ENCODE results near the gene PSMB11. TPM values are rescaled to one million over a fixed set of nuclear protein-coding genes. Genes with fewer than 3 reads are reported as not detected.

Gene PSMB11
- total RNA-seq, 1 donor from 2014 or later, result not detected

GRCh38 chr14:23070262-23071129, 28.5 kb downstream of the PSMB11 start:
- Histone ChIP-seq H3K4me3 (peak overlapping the region; percentile 92), H3K4me2 (peak overlapping the region; percentile 85), H3K79me2 (ENCODE audit: low read depth) (peaks cover 65% of the 10 kb centered on the region), H3K4me1 (peaks cover 53% of the 10 kb centered on the region), H3K36me3 (peaks cover 18% of the 10 kb centered on the region), H2AFZ (replicated peaks) (no peak overlapping the region), H3K27ac (peak overlapping the region; percentile 67), H3K9me3 (ENCODE audit: low read depth) (no peaks in the 10 kb centered on the region), H4K20me1 (ENCODE audit: low read depth) (peaks cover 61% of the 10 kb centered on the region), H3K27me3 (no peaks in the 10 kb centered on the region), H3F3A (ENCODE audit: low read depth) (peaks cover 73% of the 10 kb centered on the region), H3K9ac (peak overlapping the region; percentile 81)
- TF ChIP-seq EZH2phosphoT487 (IDR thresholded peaks at IDR 0.05) (no peak), CTCF (IDR thresholded peaks at IDR 0.05) (no peak), EZH2 (IDR thresholded peaks at IDR 0.05) (no peak)
- H3K4me3 Mint-ChIP-seq, result peak overlapping the region; percentile 89
- H3K9me3 Mint-ChIP-seq, result no peaks in the 10 kb centered on the region
- H3K27ac Mint-ChIP-seq, result peak overlapping the region; percentile 85
- H3K36me3 Mint-ChIP-seq, result peaks cover 26% of the 10 kb centered on the region
- peaks cover 47% of the 10 kb centered on the region for H3K4me1 Mint-ChIP-seq
- H3K27me3 Mint-ChIP-seq (ENCODE audit: insufficient read depth, low read depth), result peaks cover 10% of the 10 kb centered on the region
- no peak for DNase-seq (ENCODE audit: low spot score)

GRCh38 chr14:23071244-23071920, 29.4 kb downstream of the PSMB11 start:
- DNase-seq (ENCODE audit: low spot score), result peak; percentile 94
- Histone ChIP-seq H3K4me3 (peak overlapping the region; percentile 92), H3K36me3 (peaks cover 18% of the 10 kb centered on the region), H2AFZ (replicated peaks) (no peak overlapping the region), H3K27me3 (no peaks in the 10 kb centered on the region), H3K4me1 (peaks cover 48% of the 10 kb centered on the region), H3K9me3 (ENCODE audit: low read depth) (no peaks in the 10 kb centered on the region), H3K79me2 (ENCODE audit: low read depth) (peaks cover 65% of the 10 kb centered on the region), H3K4me2 (peak overlapping the region; percentile 85), H4K20me1 (ENCODE audit: low read depth) (peaks cover 52% of the 10 kb centered on the region), H3F3A (ENCODE audit: low read depth) (peaks cover 72% of the 10 kb centered on the region), H3K27ac (peak overlapping the region; percentile 67), H3K9ac (peak overlapping the region; percentile 81)
- H3K9me3 Mint-ChIP-seq, result no peaks in the 10 kb centered on the region
- H3K27me3 Mint-ChIP-seq (ENCODE audit: insufficient read depth, low read depth), result peaks cover 10% of the 10 kb centered on the region
- H3K4me1 Mint-ChIP-seq, result peaks cover 41% of the 10 kb centered on the region
- H3K36me3 Mint-ChIP-seq, result peaks cover 23% of the 10 kb centered on the region
- peak overlapping the region; percentile 89 for H3K4me3 Mint-ChIP-seq
- TF ChIP-seq CTCF (IDR thresholded peaks at IDR 0.05) (no peak), EZH2 (IDR thresholded peaks at IDR 0.05) (no peak), EZH2phosphoT487 (IDR thresholded peaks at IDR 0.05) (no peak)
- peak overlapping the region; percentile 85 for H3K27ac Mint-ChIP-seq

GRCh38 chr14:23071921-23072539, 30.0 kb downstream of the PSMB11 start:
- H3K4me1 ChIP-seq, result peaks cover 41% of the 10 kb centered on the region
- peaks cover 8% of the 10 kb centered on the region for H3K27me3 Mint-ChIP-seq (ENCODE audit: insufficient read depth, low read depth)
- H3K36me3 ChIP-seq, result peaks cover 22% of the 10 kb centered on the region
- peak overlapping the region; percentile 67 for H3K27ac ChIP-seq
- H3K4me3 Mint-ChIP-seq, result peak overlapping the region; percentile 89
- H2AFZ ChIP-seq (replicated peaks), result no peak overlapping the region
- TF ChIP-seq EZH2 (IDR thresholded peaks at IDR 0.05) (no peak), CTCF (IDR thresholded peaks at IDR 0.05) (no peak), EZH2phosphoT487 (IDR thresholded peaks at IDR 0.05) (no peak)
- peaks cover 68% of the 10 kb centered on the region for H3F3A ChIP-seq (ENCODE audit: low read depth)
- peaks cover 49% of the 10 kb centered on the region for H4K20me1 ChIP-seq (ENCODE audit: low read depth)
- no peaks in the 10 kb centered on the region for H3K27me3 ChIP-seq
- H3K9me3 ChIP-seq (ENCODE audit: low read depth), result no peaks in the 10 kb centered on the region
- no peaks in the 10 kb centered on the region for H3K9me3 Mint-ChIP-seq
- peak overlapping the region; percentile 85 for H3K4me2 ChIP-seq
- H3K79me2 ChIP-seq (ENCODE audit: low read depth), result peaks cover 61% of the 10 kb centered on the region
- DNase-seq (ENCODE audit: low spot score), result peak; percentile 49
- peaks cover 41% of the 10 kb centered on the region for H3K4me1 Mint-ChIP-seq
- H3K4me3 ChIP-seq, result peak overlapping the region; percentile 92
- no peak overlapping the region for H3K9ac ChIP-seq
- peaks cover 22% of the 10 kb centered on the region for H3K36me3 Mint-ChIP-seq
- peak overlapping the region; percentile 85 for H3K27ac Mint-ChIP-seq

Measured in neural progenitor cell (in vitro differentiated cells).